Endothelial cell of umbilical vein (primary cell): Measurements from ENCODE around the gene UST. TPM values are rescaled to one million over a fixed set of nuclear protein-coding genes. Genes with fewer than 3 reads are reported as not detected.

ENCODE experiments used
- BruUV-seq: library from RNA; stranded (reverse); fragments of 400-500 nt; replicated peaks from 2 replicates; lab custom pipeline; 2021; lab: Mats Ljungman, UMichigan
- CTCF ChIA-PET: fragments of 300-600, 350-600 bp; sonication (Branson Sonifier 250); formaldehyde crosslinking; loops from one replicate; lab custom pipeline; 2021; ENCODE audit warnings: antibody characterized with exemption, inconsistent platforms; lab: Charles Lee
- POLR2A ChIA-PET: fragments of 300-600, 350-600 bp; sonication (Branson Sonifier 250); formaldehyde crosslinking; loops from one replicate; lab custom pipeline; 2021; ENCODE audit warnings: antibody characterized with exemption, inconsistent platforms; lab: Charles Lee
- DNase-seq: peaks from one replicate; pipeline ENCODE4 v3.0.0-alpha.2; 2011; ENCODE audit warnings: low read depth, low spot score
- FAIRE-seq: peaks from 2 replicates; lab custom pipeline; 2011; peaks lifted over from hg19 to GRCh38; lab: Jason Lieb, UNC
- H2AFZ ChIP-seq: 2 replicates; pipeline ENCODE4 v1.6.0; 2012; ENCODE audit warnings: low read depth, low read length, control low read depth, inconsistent platforms
- H3K27ac ChIP-seq: 2 replicates; pipeline ENCODE4 v1.5.1; 2011; ENCODE audit warnings: low read depth, mild to moderate bottlenecking, control low read depth, low read length, moderate library complexity; ENCODE audit not compliant: insufficient read depth
- H3K27me3 ChIP-seq, 2 experiments: 2 replicates each; pipeline versions ENCODE4 v1.6.0 to v1.6.1; 2011; ENCODE audit warnings: low read length in 2 of 2, mixed read lengths in 1 of 2; ENCODE audit not compliant: control insufficient read depth in 2 of 2, insufficient read depth in 2 of 2
- H3K36me3 ChIP-seq, 2 experiments: 2 replicates in 1 of 2; 3 replicates in 1 of 2; pipeline ENCODE4 v1.5.1; 2011; ENCODE audit warnings: low read length in 2 of 2, mild to moderate bottlenecking in 1 of 2, moderate library complexity in 1 of 2; ENCODE audit not compliant: control insufficient read depth in 2 of 2, insufficient read depth in 2 of 2; ENCODE audit errors: extremely low read depth in 1 of 2
- H3K4me1 ChIP-seq: 3 replicates; pipeline ENCODE4 v1.5.1; 2011; ENCODE audit warnings: mild to moderate bottlenecking, low read length; ENCODE audit not compliant: control insufficient read depth, insufficient read depth; ENCODE audit errors: extremely low read depth
- H3K4me2 ChIP-seq: 2 replicates; pipeline ENCODE4 v1.6.1; 2011; ENCODE audit warnings: low read length, control low read depth, mixed read lengths; ENCODE audit not compliant: insufficient read depth
- H3K4me3 ChIP-seq, 3 experiments: fragments of 200-600 bp in 1 of 3; sonication (generic), shearing (Covaris generic) in 1 of 3; replicated peaks in 1 of 3; 2 replicates each; pipeline ENCODE4 v1.5.1; 2011 to 2016; ENCODE audit warnings: control low read depth in 3 of 3, low read length in 3 of 3, mild to moderate bottlenecking in 2 of 3, inconsistent platforms in 1 of 3, low read depth in 1 of 3, moderate library complexity in 1 of 3; ENCODE audit not compliant: insufficient read depth in 1 of 3
- H3K79me2 ChIP-seq: 2 replicates; pipeline ENCODE4 v1.6.0; 2012; ENCODE audit warnings: low read length, inconsistent platforms; ENCODE audit not compliant: control insufficient read depth, insufficient read depth
- H3K9ac ChIP-seq: replicated peaks from 2 replicates; pipeline ENCODE3; 2011; ENCODE audit warnings: low read length, control low read depth; ENCODE audit not compliant: insufficient read depth; ENCODE audit errors: extremely low read depth
- H3K9me1 ChIP-seq: replicated peaks from 3 replicates; pipeline ENCODE4 v1.6.0; 2011; ENCODE audit warnings: mild to moderate bottlenecking, low read length; ENCODE audit not compliant: control insufficient read depth, insufficient read depth; ENCODE audit errors: extremely low read depth
- H3K9me3 ChIP-seq: replicated peaks from 2 replicates; pipeline ENCODE4 v1.5.1; 2012; ENCODE audit warnings: low read length, inconsistent platforms; ENCODE audit not compliant: control insufficient read depth, insufficient read depth
- H4K20me1 ChIP-seq: replicated peaks from 2 replicates; pipeline ENCODE3; 2011; ENCODE audit warnings: mild to moderate bottlenecking, low read length; ENCODE audit not compliant: control insufficient read depth, insufficient read depth; ENCODE audit errors: extremely low read depth
- EZH2 ChIP-seq: IDR thresholded peaks from 2 replicates; pipeline ENCODE4 v1.6.1; 2012; ENCODE audit warnings: borderline replicate concordance, low read depth, mild to moderate bottlenecking, moderate library complexity, low read length, inconsistent platforms; ENCODE audit not compliant: severe bottlenecking
- FOS ChIP-seq: IDR thresholded peaks from 2 replicates; pipeline ENCODE4 v1.6.1; 2011; ENCODE audit warnings: mild to moderate bottlenecking, low read length, moderate library complexity, borderline replicate concordance; ENCODE audit not compliant: insufficient read depth
- GATA2 ChIP-seq: IDR thresholded peaks from 2 replicates; pipeline ENCODE4 v1.7.0; 2011; ENCODE audit warnings: low read depth, mild to moderate bottlenecking, moderate library complexity, mixed read lengths, low read length; ENCODE audit not compliant: insufficient read length, insufficient read depth
- JUN ChIP-seq: IDR thresholded peaks from 2 replicates; pipeline ENCODE4 v1.6.1; 2011; ENCODE audit warnings: borderline replicate concordance, low read depth; ENCODE audit not compliant: insufficient read length, insufficient read depth
- MYC ChIP-seq: IDR thresholded peaks from one replicate; pipeline ENCODE4 v1.6.1; 2011; ENCODE audit warnings: mild to moderate bottlenecking, low read depth, low read length
- POLR2A ChIP-seq: IDR thresholded peaks from 2 replicates; pipeline ENCODE4 v1.6.1; 2012; ENCODE audit warnings: low read depth, mild to moderate bottlenecking, control low read depth, low read length
- POLR2AphosphoS5 ChIP-seq: IDR thresholded peaks from 2 replicates; pipeline ENCODE4 v1.6.1; 2012; ENCODE audit warnings: low read depth, mild to moderate bottlenecking, control low read depth, low read length, moderate library complexity; ENCODE audit not compliant: insufficient read depth
- dilution Hi-C: fragments of 300-500 bp; cut with MboI; formaldehyde crosslinking; loops from one replicate; pipeline ENCODE4 v1.15.0; 2019; ENCODE audit warnings: low sequenced_read_pairs; ENCODE audit not compliant: extremely low pct_ligation_motif_present
- intact Hi-C: fragments of 100-400 bp; cut with micrococcal nuclease; formaldehyde crosslinking; loops from one replicate; pipeline ENCODE4 v1.10.0; 2022
- polyA plus RNA-seq, 4 experiments: library from polyadenylated mRNA; depleted of rRNA in 3 of 4; stranded (reverse) in 3 of 4; unstranded in 1 of 4; fragments of >200 nt; gene quantifications; 2 replicates each; pipeline versions ENCODE4 v1.2.1 to v1.2.3, GENCODE V29; 2011 to 2012; ENCODE audit warnings: missing spikeins in 1 of 4
- total RNA-seq: library from RNA; stranded (reverse); gene quantifications from 2 replicates; pipeline ENCODE4 v1.2.3, GENCODE V29; 2021
- TF ChIP-seq, protein P1 (sequence below): IDR thresholded peaks from 2 replicates; pipeline ENCODE4 v1.6.1; 2011; ENCODE audit not compliant: insufficient read depth, insufficient read length
- TF ChIP-seq, protein P2 (sequence below), 2 donors: IDR thresholded peaks; 1 replicate in 1 of 2; 2 replicates in 1 of 2; pipeline ENCODE4 v1.5.1; 2011; ENCODE audit warnings: low read length in 2 of 2, mild to moderate bottlenecking in 2 of 2, moderate library complexity in 2 of 2, control low read depth in 1 of 2, inconsistent platforms in 1 of 2, low read depth in 1 of 2; ENCODE audit not compliant: insufficient read depth in 1 of 2; ENCODE audit errors: extremely low read depth in 1 of 2

The UST gene
- total and polyA plus RNA-seq, 2 donors (not counting 3 experiments of a cell fraction or from before 2014, with no cell fraction given) = 0.26 to 0.84 TPM

- Histone ChIP-seq H2AFZ (no peak overlapping the region), H3K79me2 (no peaks in the 10 kb centered on the region), H3K27ac (no peak overlapping the region), H3K9ac (no peak overlapping the region), H4K20me1 (no peaks in the 10 kb centered on the region), H3K4me3 (no peak overlapping the region), H3K36me3 (no peaks in the 10 kb centered on the region), H3K4me2 (no peak overlapping the region), H3K9me1 (no peaks in the 10 kb centered on the region), H3K27me3 (no peaks in the 10 kb centered on the region), H3K4me1 (peaks cover 13% of the 10 kb centered on the region), H3K9me3 (no peaks in the 10 kb centered on the region)
- no peak for FAIRE-seq
- ChIA-PET CTCF (interaction anchor here (0.7 kb wide), 1 partner anchor 1495 kb away, joined by 3 read pairs; no protein-coding TSS in a partner anchor), POLR2A (no interaction called here)
- BruUV-seq = no TSS peak
- intact Hi-C loops (no loop called here), dilution Hi-C loops (no loop called here)
- DNase-seq = no peak
- TF ChIP-seq GATA2 (no peak), JUN (no peak), POLR2A (no peak), POLR2AphosphoS5 (no peak), FOS (no peak), MYC (no peak), EZH2 (no peak)
- TF ChIP-seq, protein P1, sequence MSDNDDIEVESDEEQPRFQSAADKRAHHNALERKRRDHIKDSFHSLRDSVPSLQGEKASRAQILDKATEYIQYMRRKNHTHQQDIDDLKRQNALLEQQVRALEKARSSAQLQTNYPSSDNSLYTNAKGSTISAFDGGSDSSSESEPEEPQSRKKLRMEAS = no peak
- TF ChIP-seq, protein P2, sequence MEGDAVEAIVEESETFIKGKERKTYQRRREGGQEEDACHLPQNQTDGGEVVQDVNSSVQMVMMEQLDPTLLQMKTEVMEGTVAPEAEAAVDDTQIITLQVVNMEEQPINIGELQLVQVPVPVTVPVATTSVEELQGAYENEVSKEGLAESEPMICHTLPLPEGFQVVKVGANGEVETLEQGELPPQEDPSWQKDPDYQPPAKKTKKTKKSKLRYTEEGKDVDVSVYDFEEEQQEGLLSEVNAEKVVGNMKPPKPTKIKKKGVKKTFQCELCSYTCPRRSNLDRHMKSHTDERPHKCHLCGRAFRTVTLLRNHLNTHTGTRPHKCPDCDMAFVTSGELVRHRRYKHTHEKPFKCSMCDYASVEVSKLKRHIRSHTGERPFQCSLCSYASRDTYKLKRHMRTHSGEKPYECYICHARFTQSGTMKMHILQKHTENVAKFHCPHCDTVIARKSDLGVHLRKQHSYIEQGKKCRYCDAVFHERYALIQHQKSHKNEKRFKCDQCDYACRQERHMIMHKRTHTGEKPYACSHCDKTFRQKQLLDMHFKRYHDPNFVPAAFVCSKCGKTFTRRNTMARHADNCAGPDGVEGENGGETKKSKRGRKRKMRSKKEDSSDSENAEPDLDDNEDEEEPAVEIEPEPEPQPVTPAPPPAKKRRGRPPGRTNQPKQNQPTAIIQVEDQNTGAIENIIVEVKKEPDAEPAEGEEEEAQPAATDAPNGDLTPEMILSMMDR (IDR thresholded peaks at IDR 0.05; ENCODE audit: extremely low read depth in 1 of 2, insufficient read depth in 1 of 2, low read depth in 1 of 2, low read length in 2 of 2) = no peak
Measured at GRCh38 chr6:148881593-148882311, 134.9 kb downstream of the UST start.
